Osteoblast (primary cell): ENCODE measurements around the gene METTL22. TPM values are rescaled to one million over a fixed set of nuclear protein-coding genes. Genes with fewer than 3 reads are reported as not detected.
"Not testable (repeated sequence)": the region's sequence is repeated elsewhere in the genome, so short reads cannot be mapped to it uniquely, and the experiment has no call there.

Experiments
- DNase-seq: peaks from one replicate; pipeline ENCODE4 v3.0.0; 2011; ENCODE audit warnings: low spot score, mixed read lengths; ENCODE audit not compliant: insufficient read length; ENCODE audit errors: missing footprints
- H2AFZ ChIP-seq: 2 replicates; pipeline ENCODE4 v1.6.0; 2011; ENCODE audit warnings: mild to moderate bottlenecking, low read length
- H3K27ac ChIP-seq: 2 replicates; pipeline ENCODE4 v1.5.1; 2011; ENCODE audit warnings: mild to moderate bottlenecking, low read depth, low read length, moderate library complexity
- H3K27me3 ChIP-seq: 2 replicates; pipeline ENCODE4 v1.6.0; 2012; ENCODE audit warnings: mild to moderate bottlenecking, control low read depth, inconsistent platforms, low read length, moderate library complexity; ENCODE audit not compliant: insufficient read depth
- H3K36me3 ChIP-seq: 2 replicates; pipeline ENCODE4 v1.5.1; 2011; ENCODE audit warnings: mild to moderate bottlenecking, low read length, control low read depth, moderate library complexity; ENCODE audit not compliant: insufficient read depth
- H3K4me1 ChIP-seq: 2 replicates; pipeline ENCODE4 v1.5.1; 2011; ENCODE audit warnings: mild to moderate bottlenecking, low read length, control low read depth, moderate library complexity; ENCODE audit not compliant: insufficient read depth
- H3K4me2 ChIP-seq: 2 replicates; pipeline ENCODE4 v1.6.0; 2011; ENCODE audit warnings: mild to moderate bottlenecking, low read length; ENCODE audit not compliant: insufficient read depth
- H3K4me3 ChIP-seq: fragments of 200-600 bp; sonication (generic); 3 replicates; pipeline ENCODE4 v1.5.1; 2012; ENCODE audit warnings: mild to moderate bottlenecking, low read length, inconsistent platforms; ENCODE audit not compliant: insufficient read depth
- H3K79me2 ChIP-seq: 2 replicates; pipeline ENCODE4 v1.6.0; 2012; ENCODE audit warnings: mild to moderate bottlenecking, low read length, control low read depth, inconsistent platforms; ENCODE audit not compliant: insufficient read depth
- H3K9me3 ChIP-seq: 2 replicates; pipeline ENCODE4 v1.5.1; 2011; ENCODE audit warnings: low read depth, low read length, control low read depth
- H4K20me1 ChIP-seq: 2 replicates; pipeline ENCODE4 v1.6.0; 2012; ENCODE audit warnings: mild to moderate bottlenecking, low read length, control low read depth; ENCODE audit not compliant: insufficient read depth
- total RNA-seq: library from RNA; depleted of rRNA; stranded (reverse); fragments of >200 nt; gene quantifications from 2 replicates; pipeline ENCODE4 v1.2.3, GENCODE V29; 2012
- TF ChIP-seq, protein P1 (sequence below): IDR thresholded peaks from 2 replicates; pipeline ENCODE4 v1.5.1; 2011; ENCODE audit warnings: mild to moderate bottlenecking, low read depth, low read length, moderate library complexity; ENCODE audit errors: extremely low read depth

The METTL22 gene
- total RNA-seq, 1 donor = 46.0 TPM

DNA sequence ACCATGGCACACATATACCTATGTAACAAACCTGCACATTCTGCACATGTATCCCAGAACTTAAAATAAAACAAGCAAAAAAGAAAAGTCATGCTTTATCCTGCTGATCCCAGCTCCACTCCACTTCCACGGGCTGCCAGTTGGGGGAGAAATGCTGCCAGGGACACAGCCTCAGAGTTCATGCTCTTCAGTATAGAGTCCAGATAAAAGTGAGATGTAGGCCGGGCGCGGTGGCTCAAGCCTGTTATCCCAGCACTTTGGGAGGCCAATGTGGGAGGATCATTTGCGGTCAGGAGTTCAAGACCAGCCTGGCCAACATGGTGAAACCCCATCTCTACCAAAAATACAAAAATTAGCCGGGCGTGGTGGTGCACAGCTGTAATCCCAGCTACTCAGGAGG lies 30.5 kb downstream of the METTL22 start:
- H3K4me2 ChIP-seq, H3K27me3 ChIP-seq, H3K9me3 ChIP-seq, H3K4me1 ChIP-seq, DNase-seq, H3K36me3 ChIP-seq, H4K20me1 ChIP-seq, H3K79me2 ChIP-seq, H2AFZ ChIP-seq, H3K27ac ChIP-seq, H3K4me3 ChIP-seq: not testable (repeated sequence)
- TF ChIP-seq, protein P1, sequence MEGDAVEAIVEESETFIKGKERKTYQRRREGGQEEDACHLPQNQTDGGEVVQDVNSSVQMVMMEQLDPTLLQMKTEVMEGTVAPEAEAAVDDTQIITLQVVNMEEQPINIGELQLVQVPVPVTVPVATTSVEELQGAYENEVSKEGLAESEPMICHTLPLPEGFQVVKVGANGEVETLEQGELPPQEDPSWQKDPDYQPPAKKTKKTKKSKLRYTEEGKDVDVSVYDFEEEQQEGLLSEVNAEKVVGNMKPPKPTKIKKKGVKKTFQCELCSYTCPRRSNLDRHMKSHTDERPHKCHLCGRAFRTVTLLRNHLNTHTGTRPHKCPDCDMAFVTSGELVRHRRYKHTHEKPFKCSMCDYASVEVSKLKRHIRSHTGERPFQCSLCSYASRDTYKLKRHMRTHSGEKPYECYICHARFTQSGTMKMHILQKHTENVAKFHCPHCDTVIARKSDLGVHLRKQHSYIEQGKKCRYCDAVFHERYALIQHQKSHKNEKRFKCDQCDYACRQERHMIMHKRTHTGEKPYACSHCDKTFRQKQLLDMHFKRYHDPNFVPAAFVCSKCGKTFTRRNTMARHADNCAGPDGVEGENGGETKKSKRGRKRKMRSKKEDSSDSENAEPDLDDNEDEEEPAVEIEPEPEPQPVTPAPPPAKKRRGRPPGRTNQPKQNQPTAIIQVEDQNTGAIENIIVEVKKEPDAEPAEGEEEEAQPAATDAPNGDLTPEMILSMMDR = peak; percentile 38

DNA sequence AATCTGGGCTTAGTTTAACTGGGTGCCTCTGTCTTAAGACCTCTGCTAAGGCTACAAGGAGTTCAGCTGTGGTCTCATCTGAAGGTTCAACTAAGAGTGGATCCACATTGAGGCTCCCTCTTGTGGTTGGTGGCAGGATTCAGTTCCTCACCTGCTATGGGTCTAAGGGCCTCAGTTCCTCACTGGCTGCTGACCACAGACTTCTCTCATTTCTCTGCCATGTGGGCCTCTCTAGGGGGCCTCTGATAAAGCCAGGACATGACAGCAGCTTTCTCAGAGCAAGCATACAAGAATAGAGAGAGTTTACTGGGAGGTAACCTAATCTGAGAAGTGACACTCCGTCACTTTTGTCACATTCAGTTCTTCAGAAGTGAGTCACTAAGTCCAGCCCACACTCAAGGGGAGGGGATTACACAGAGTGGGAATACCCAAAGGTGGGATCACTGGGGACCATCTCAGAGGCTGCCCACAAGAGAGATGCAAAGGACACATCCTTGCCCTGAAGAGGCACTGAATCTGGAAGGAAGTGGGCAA lies 33.8 kb downstream of the METTL22 start:
- Histone ChIP-seq H3K4me1 (no peaks in the 10 kb centered on the region), H3K4me3 (no peak overlapping the region), H3K79me2 (no peaks in the 10 kb centered on the region), H4K20me1 (no peaks in the 10 kb centered on the region), H3K9me3 (no peaks in the 10 kb centered on the region), H3K27ac (no peak overlapping the region), H3K4me2 (no peak overlapping the region), H2AFZ (no peak overlapping the region), H3K27me3 (no peaks in the 10 kb centered on the region), H3K36me3 (no peaks in the 10 kb centered on the region)
- TF ChIP-seq, protein P1 = peak; percentile 45
- DNase-seq = no peak

DNA sequence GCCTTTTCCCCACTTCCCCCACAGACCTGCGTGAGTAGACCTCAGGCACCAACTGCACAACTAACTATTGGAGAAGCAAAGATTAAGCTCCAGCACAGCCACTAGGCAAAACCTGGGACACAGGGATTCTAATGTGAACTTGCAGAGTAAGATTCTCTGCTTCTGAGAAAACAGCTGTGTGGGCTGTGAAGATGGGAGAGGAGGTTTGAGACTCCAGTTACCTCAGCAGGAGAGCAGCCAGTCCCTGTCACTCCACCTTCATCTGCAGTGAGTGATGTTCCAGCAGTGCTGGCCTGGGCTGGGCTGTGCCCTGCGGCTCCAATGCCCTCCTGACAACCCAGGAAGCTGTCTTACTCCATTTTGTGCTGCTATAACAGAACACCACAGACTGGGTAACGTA lies 34.9 kb downstream of the METTL22 start:
- Histone ChIP-seq H3K27me3 (no peaks in the 10 kb centered on the region), H3K4me3 (no peak overlapping the region), H2AFZ (no peak overlapping the region), H3K4me2 (no peak overlapping the region), H3K36me3 (no peaks in the 10 kb centered on the region), H4K20me1 (no peaks in the 10 kb centered on the region), H3K4me1 (no peaks in the 10 kb centered on the region), H3K27ac (no peak overlapping the region), H3K9me3 (no peaks in the 10 kb centered on the region), H3K79me2 (no peaks in the 10 kb centered on the region)
- no peak for DNase-seq
- TF ChIP-seq, protein P1 = no peak

DNA sequence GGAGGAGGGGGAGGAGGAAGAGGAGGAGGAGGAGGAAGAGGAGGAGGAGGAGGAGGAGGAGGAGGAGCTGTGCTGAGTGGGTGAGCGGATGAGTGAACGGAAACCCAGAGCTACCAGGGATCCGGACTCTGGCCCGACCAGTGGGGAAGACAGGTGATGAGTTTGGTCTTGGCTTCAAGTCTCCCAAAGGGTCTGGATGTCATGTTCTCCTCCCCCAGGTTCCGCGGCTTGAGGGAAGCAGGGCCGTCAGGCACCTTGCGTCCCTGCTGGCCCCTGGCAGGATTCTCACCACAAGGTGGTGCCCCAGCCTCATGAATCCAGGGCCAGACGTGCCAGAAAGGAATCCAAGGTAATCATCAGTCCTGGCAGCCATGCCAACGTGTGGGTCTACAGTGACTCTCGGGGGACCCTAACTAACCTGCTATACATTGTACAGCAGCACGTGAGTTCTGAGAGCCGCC lies 39.4 kb downstream of the METTL22 start:
- Histone ChIP-seq H3K27me3 (no peaks in the 10 kb centered on the region), H2AFZ (peak overlapping the region; percentile 41), H3K9me3 (no peaks in the 10 kb centered on the region), H3K4me3 (no peak overlapping the region), H3K36me3 (no peaks in the 10 kb centered on the region), H4K20me1 (no peaks in the 10 kb centered on the region), H3K4me1 (no peaks in the 10 kb centered on the region), H3K79me2 (no peaks in the 10 kb centered on the region), H3K4me2 (no peak overlapping the region), H3K27ac (no peak overlapping the region)
- TF ChIP-seq, protein P1 = peak; percentile 76
- DNase-seq = peak; percentile 88
